HCT116 (cell line): ENCODE measurements around the gene CEP152. TPM values are rescaled to one million over a fixed set of nuclear protein-coding genes. Genes with fewer than 3 reads are reported as not detected.
A peak's percentile ranks its signal among the peaks of the same experiment; 100 is the strongest.

Source experiments
- ATAC-seq: fragments of 200-7000 bp; cut with Tn5 transposase; 2 replicates; pipeline ENCODE4 v1.9.1; 2020; ENCODE audit warnings: mild to moderate bottlenecking, moderate library complexity
- BruUV-seq: library from RNA; stranded (reverse); fragments of 400-500 nt; replicated peaks from 2 replicates; lab custom pipeline; 2021; lab: Mats Ljungman, UMichigan
- CTCF ChIA-PET: fragments of 300-600 bp; sonication (Branson Sonifier 250); formaldehyde crosslinking; loops from one replicate; lab custom pipeline; 2021; ENCODE audit warnings: antibody characterized with exemption; lab: Charles Lee
- POLR2A ChIA-PET: fragments of 300-600, 350-600 bp; sonication (Branson Sonifier 250); formaldehyde crosslinking; loops from one replicate; lab custom pipeline; 2021; ENCODE audit warnings: antibody characterized with exemption; lab: Charles Lee
- RAD21 ChIA-PET, 2 experiments: fragments of 300-600 bp; sonication (Branson Sonifier 250); formaldehyde crosslinking; loops; one replicate each; lab custom pipeline; 2023; ENCODE audit warnings: low total read pairs in 2 of 2; ENCODE audit not compliant: uncharacterized antibody in 2 of 2, unreplicated experiment in 2 of 2, low non-redundant PET in 1 of 2; lab: Charles Lee
- DNase-seq: peaks from one replicate; pipeline ENCODE4 v3.0.0-alpha.2; 2010; ENCODE audit warnings: low read depth, low spot score
- H2AFZ ChIP-seq: fragments of 200-600 bp; shearing (Covaris generic), sonication (generic); 2 replicates; pipeline ENCODE4 v1.6.1; 2017; ENCODE audit warnings: low read depth, mixed run types, mixed read lengths, antibody characterized with exemption, low read length; ENCODE audit not compliant: poor library complexity, severe bottlenecking
- H3K27ac ChIP-seq: 2 replicates; pipeline ENCODE4 v1.5.1; 2012; ENCODE audit warnings: low read depth, low read length
- H3K27me3 ChIP-seq: fragments of 200-600 bp; sonication (generic); 2 replicates; pipeline ENCODE4 v1.6.1; 2016; ENCODE audit warnings: mixed run types, low read length, mixed read lengths; ENCODE audit not compliant: insufficient read depth
- H3K36me3 ChIP-seq, 2 experiments: fragments of 200-500 bp in 1 of 2; fragments of 200-600 bp in 1 of 2; sonication (Bioruptor generic) in 1 of 2; sonication (generic) in 1 of 2; 2 replicates each; pipeline versions ENCODE4 v1.5.1 to v1.6.1; 2014 to 2016; ENCODE audit warnings: low read length in 2 of 2, inconsistent platforms in 1 of 2, mixed read lengths in 1 of 2, mixed run types in 1 of 2; ENCODE audit not compliant: insufficient read depth in 2 of 2, control insufficient read depth in 1 of 2
- H3K4me1 ChIP-seq, 2 experiments: fragments of 200-600 bp in 1 of 2; sonication (generic) in 1 of 2; 2 replicates each; pipeline versions ENCODE4 v1.5.1 to v1.6.1; 2012 to 2017; ENCODE audit warnings: low read length in 2 of 2, inconsistent platforms in 1 of 2, mild to moderate bottlenecking in 1 of 2, mixed read lengths in 1 of 2, mixed run types in 1 of 2, moderate library complexity in 1 of 2; ENCODE audit not compliant: insufficient read depth in 2 of 2, control insufficient read depth in 1 of 2
- H3K4me2 ChIP-seq: fragments of 200-600 bp; sonication (generic); 2 replicates; pipeline ENCODE4 v1.6.1; 2017; ENCODE audit warnings: mixed run types, low read length, mixed read lengths
- H3K4me3 ChIP-seq, 2 experiments: fragments of 200-600 bp in 1 of 2; sonication (generic) in 1 of 2; replicated peaks in 1 of 2; 2 replicates each; pipeline ENCODE4 v1.5.1; 2011 to 2016; ENCODE audit warnings: low read length in 2 of 2, control low read depth in 1 of 2, low read depth in 1 of 2, mild to moderate bottlenecking in 1 of 2, mixed read lengths in 1 of 2, mixed run types in 1 of 2
- H3K79me2 ChIP-seq: fragments of 200-600 bp; sonication (generic); 2 replicates; pipeline ENCODE4 v1.6.1; 2017; ENCODE audit warnings: mild to moderate bottlenecking, mixed run types, low read length, moderate library complexity, mixed read lengths; ENCODE audit not compliant: insufficient read depth
- H3K9ac ChIP-seq: fragments of 200-600 bp; sonication (generic); 2 replicates; pipeline ENCODE4 v1.6.1; 2016; ENCODE audit warnings: low read length, mixed read lengths
- H3K9me2 ChIP-seq: fragments of 200-600 bp; sonication (generic), shearing (Covaris generic); 2 replicates; pipeline ENCODE4 v1.6.1; 2017; ENCODE audit warnings: mixed run types, mild to moderate bottlenecking, moderate library complexity; ENCODE audit not compliant: insufficient read depth
- H3K9me3 ChIP-seq, 2 experiments: fragments of 200-500 bp in 1 of 2; fragments of 200-600 bp in 1 of 2; sonication (Bioruptor generic) in 1 of 2; sonication (generic) in 1 of 2; 2 replicates each; pipeline ENCODE4 v1.6.1; 2014 to 2017; ENCODE audit warnings: low read length in 2 of 2, mixed read lengths in 2 of 2, inconsistent platforms in 1 of 2, low read depth in 1 of 2, mild to moderate bottlenecking in 1 of 2, mixed run types in 1 of 2, moderate library complexity in 1 of 2; ENCODE audit not compliant: control insufficient read depth in 1 of 2, insufficient read depth in 1 of 2
- H4K20me1 ChIP-seq: fragments of 200-600 bp; sonication (generic), shearing (Covaris generic); 2 replicates; pipeline ENCODE4 v1.6.1; 2017; ENCODE audit warnings: mixed run types, mild to moderate bottlenecking, moderate library complexity; ENCODE audit not compliant: insufficient read depth
- ATF3 ChIP-seq: IDR thresholded peaks from 2 replicates; pipeline ENCODE4 v1.6.1; 2012
- CTCF ChIP-seq, 3 experiments: fragments of 200-600 bp in 1 of 3; sonication (generic) in 1 of 3; IDR thresholded peaks in 2 of 3; conservative IDR thresholded peaks in 1 of 3; 2 replicates each; pipeline ENCODE4 v1.5.1; 2012 to 2017; ENCODE audit warnings: low read depth in 2 of 3, low read length in 2 of 3, antibody characterized with exemption in 1 of 3, borderline replicate concordance in 1 of 3, control low read depth in 1 of 3, mild to moderate bottlenecking in 1 of 3, mixed read lengths in 1 of 3, mixed run types in 1 of 3, moderate library complexity in 1 of 3; ENCODE audit not compliant: insufficient read depth in 1 of 3
- EGR1 ChIP-seq: IDR thresholded peaks from 2 replicates; pipeline ENCODE4 v1.6.1; 2012; ENCODE audit warnings: low read depth
- ELF1 ChIP-seq: IDR thresholded peaks from 2 replicates; pipeline ENCODE4 v1.6.1; 2012; ENCODE audit warnings: low read depth, borderline replicate concordance
- EZH2phosphoT487 ChIP-seq: fragments of 200-600 bp; IDR thresholded peaks from 2 replicates; pipeline ENCODE4 v1.6.1; 2018; ENCODE audit warnings: antibody characterized with exemption, borderline replicate concordance
- MAX ChIP-seq: IDR thresholded peaks from 2 replicates; pipeline ENCODE4 v1.6.1; 2012
- RAD21 ChIP-seq: IDR thresholded peaks from 2 replicates; pipeline ENCODE4 v1.6.1; 2012; ENCODE audit warnings: low read depth, mild to moderate bottlenecking
- REST ChIP-seq: IDR thresholded peaks from 2 replicates; pipeline ENCODE4 v1.6.1; 2012; ENCODE audit warnings: low read depth
- SIN3A ChIP-seq: IDR thresholded peaks from 2 replicates; pipeline ENCODE4 v1.6.1; 2012; ENCODE audit warnings: low read depth
- YY1 ChIP-seq: IDR thresholded peaks from 2 replicates; pipeline ENCODE4 v1.6.1; 2011; ENCODE audit warnings: low read length, low read depth, moderate library complexity, mild to moderate bottlenecking; ENCODE audit not compliant: insufficient replicate concordance; ENCODE audit errors: extremely low read depth
- intact Hi-C: fragments of 100-400 bp; cut with micrococcal nuclease; formaldehyde crosslinking; loops from 2 replicates; pipeline ENCODE4 v1.10.0; 2022
- total RNA-seq: library from RNA; stranded (reverse); gene quantifications from one replicate; pipeline ENCODE4 v1.2.1, GENCODE V29; 2021; ENCODE audit not compliant: unreplicated experiment

CEP152 gene
- total RNA-seq, 1 experiment from 2014 or later = 19.7 TPM

GRCh38 chr15:48811325-48811958 lies 573 bp upstream of the CEP152 start:
- Histone ChIP-seq H3K4me2 (peak overlapping the region; percentile 87), H3K9me3 (no peaks in the 10 kb centered on the region), H3K4me3 (peak overlapping the region; percentile 73 to 97), H3K27ac (no peak overlapping the region), H2AFZ (peak overlapping the region; percentile 91), H4K20me1 (no peaks in the 10 kb centered on the region), H3K9me2 (no peaks in the 10 kb centered on the region), H3K4me1 (peaks cover 0 to 14% of the 10 kb centered on the region in 2 experiments; a peak in 2 of 4 replicates), H3K36me3 (no peaks in the 10 kb centered on the region), H3K79me2 (peaks cover 40% of the 10 kb centered on the region), H3K9ac (peak overlapping the region; percentile 53), H3K27me3 (no peaks in the 10 kb centered on the region)
- TF ChIP-seq RAD21 = no peak
- no peak for TF ChIP-seq SIN3A
- no peak for TF ChIP-seq EGR1
- TF ChIP-seq YY1 = no peak
- TF ChIP-seq ELF1 = no peak
- peak in 2 of 3 experiments; percentile 15 to 46; a peak in 3 of 6 replicates for TF ChIP-seq CTCF (IDR thresholded peaks at IDR 0.05 in 2 of 3, conservative IDR thresholded peaks at IDR 0.05 in 1 of 3; ENCODE audit: borderline replicate concordance in 1 of 3, insufficient read depth in 1 of 3, low read depth in 2 of 3, low read length in 2 of 3)
- 0 out of 2 replicates have a peak, but pooled peaks have one; percentile 8 for TF ChIP-seq MAX
- no peak for TF ChIP-seq REST
- no peak for TF ChIP-seq EZH2phosphoT487
- TF ChIP-seq ATF3 = no peak
- no peak for DNase-seq
- BruUV-seq = no TSS peak
- CTCF ChIA-PET = interaction anchor here (0.8 to 2.8 kb wide), 6 partner anchors 10 to 1240 kb away, joined by 3 to 24 read pairs (median 4); no protein-coding TSS in a partner anchor
- RAD21 ChIA-PET = interaction anchor here in 1 of 2 experiments (0.5 kb wide), 1 partner anchor 105 kb away, joined by 3 read pairs; no protein-coding TSS in a partner anchor
- peak; percentile 37 for ATAC-seq
- POLR2A ChIA-PET = interaction anchor here (0.9 to 1.0 kb wide), 3 partner anchors 10 to 453 kb away, joined by 3 to 4 read pairs (median 3); partner anchors contain the start of gene EID1
- intact Hi-C loops = no loop called here
